GM18861 (cell line): ENCODE results near the gene LMOD3.

Experiments
- ATAC-seq: cut with Tn5 transposase; IDR thresholded peaks from one replicate; pipeline ENCODE4 v1.9.1; 2021; ENCODE audit not compliant: unreplicated experiment

The LMOD3 gene

DNA sequence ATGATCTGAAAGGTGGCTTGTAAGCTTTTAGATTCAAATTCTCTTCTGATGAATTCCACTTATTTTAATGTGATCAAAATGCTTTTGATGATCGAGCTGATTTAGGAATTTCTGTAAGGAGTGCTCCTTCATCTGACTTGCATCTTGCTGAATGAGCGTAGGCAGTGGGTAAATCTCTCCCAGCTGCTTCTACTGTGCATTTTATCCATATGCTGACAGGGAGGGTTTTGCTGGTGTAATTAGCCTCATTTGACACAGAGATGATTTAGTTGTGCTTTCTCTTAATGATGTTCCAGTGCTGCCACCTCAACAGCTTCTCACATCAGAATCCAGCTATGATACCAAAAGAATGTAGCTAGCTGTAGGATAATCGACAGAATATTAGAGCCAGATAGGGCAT lies 3.8 kb upstream of the LMOD3 start:
- ATAC-seq = no peak

DNA sequence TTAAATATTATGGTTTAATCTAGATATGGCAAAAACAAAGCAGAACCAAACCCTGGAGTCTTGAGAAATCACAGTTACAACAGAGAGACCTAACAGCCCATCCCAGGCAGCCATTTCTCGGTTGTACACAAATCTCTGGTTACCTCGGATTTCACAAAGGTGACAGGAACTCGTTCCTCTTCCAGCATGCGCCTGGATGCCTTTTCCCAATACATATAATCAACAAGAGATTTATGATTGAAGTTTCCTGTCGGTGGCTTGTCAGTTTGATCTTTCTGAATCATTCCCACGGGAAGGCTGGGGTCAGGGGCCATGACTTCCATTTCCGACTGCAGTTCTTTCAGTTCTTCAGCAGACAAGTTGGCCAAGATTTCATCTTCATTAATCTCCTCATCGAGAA lies 445 bp downstream of the LMOD3 start:
- ATAC-seq = no peak

DNA sequence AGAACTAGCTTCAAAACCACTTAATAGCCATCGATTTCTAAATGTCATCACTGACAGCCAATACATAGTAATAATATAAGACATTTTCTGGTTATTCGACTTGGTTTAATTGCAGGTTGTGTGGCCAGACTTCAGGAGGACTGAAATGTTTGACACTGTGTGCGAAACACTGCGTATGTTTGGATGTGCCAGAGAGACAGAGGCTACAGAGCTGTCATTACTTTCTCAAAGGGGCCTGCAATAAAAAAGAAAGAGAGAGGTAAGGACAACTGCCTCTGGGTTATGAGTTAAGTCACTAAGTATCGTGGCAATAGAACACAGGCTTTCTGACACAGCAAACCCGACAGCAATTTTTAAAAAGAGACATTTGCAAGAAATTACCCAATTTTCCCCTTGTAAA lies 882 bp downstream of the LMOD3 start:
- ATAC-seq = no peak

DNA sequence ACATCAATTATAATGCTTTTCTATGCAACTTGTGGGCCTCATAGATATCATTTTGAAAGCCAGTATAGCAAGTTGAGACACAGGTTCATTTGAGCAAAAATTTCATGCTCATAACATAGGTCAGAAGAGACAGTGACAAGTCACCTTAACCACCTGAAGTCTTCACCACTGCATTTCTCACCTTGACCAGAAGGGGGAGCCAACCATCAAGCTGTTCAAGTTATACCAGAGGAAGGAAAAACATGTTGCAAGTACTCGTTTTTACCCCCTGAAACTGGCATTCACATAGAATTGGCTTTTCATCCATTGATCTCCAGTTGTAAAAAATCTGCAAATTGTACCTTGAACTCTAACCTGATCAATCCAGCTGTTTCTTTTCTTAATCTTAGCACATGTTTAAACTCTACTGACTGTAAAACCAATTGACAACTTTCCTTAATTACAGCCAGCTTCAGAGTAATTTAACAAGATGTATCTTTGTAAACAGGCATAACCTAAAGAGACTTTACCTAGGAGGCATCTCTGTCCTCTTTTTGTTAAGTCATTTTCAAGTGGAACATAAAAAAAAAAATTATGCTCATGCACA lies 1.4 kb downstream of the LMOD3 start:
- peak; percentile 69 for ATAC-seq

DNA sequence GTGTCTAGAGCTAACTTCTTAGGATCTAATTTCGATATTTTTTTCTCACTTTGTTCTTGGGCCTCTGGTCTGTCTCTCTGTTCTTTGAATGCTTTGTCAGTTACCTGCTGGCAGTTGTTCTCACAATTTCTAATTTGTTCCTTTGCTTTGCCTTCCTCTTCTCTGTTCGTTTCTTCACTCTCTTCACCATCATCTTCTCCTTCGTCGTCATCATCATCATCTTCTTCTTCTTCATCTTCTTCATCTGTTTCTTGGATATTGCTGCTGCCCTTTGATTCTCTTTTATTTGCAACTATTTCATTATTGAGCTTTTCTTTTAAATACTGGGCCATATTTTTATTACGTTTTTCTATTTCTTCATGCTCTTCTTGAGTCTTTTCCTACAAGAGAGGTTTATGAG lies 2.7 kb downstream of the LMOD3 start:
- ATAC-seq = no peak

DNA sequence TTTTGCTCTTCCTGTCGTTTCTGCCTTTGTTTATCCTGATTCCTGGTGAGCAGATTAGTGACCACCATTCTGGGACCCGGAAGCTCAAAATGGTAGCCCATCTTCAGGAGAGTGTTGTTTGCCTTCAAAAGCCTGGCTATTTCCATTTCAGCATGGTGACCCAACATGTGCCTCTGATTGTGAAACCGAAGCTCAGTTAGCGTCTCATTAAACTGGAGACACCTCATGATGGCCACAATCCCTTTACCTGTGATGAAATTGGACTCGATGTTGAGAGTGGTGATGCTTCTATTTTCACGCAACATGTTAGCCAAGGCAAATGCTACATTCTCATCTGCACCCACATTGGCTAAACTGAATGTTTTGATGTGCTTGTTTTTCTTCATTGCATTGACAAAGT lies 3.3 kb downstream of the LMOD3 start:
- ATAC-seq = no peak

DNA sequence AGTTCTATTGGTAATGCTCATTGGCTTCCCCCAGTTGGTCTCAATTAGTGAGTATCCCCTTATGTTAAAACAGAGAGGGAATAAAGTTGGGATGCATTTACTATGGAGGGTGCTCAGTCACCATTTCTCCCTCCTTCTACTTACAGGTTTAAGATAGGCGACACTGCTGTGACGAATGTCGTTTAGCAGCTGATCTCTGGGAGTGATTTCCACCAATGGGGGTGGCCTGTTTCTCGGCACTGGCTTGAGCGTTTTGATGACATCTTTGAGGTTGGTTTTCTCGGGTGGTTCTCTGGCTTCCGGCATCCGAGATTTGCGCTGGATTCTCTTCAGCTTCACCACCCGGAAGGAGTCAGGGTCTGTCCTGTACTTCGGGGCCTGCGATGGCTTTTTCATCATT lies 3.8 kb downstream of the LMOD3 start:
- no peak for ATAC-seq

DNA sequence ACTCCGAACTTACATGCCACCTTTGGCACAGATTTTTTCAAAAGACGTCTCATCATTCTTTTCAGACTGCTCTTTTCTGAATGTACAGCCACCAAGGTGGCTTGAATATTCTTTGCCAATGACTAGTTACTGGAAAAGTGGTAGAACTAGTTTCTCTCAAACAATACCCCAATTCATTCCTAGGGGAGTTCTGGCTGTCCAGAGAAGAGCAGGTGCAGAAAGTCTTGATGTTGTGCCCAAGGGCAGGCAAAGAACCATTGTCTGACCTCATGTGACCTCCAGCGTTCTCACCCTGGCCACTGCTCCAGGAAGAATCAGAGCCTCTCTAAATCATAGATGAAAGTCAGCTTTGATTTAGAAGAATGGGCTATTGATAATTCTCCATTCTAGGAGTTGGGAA lies 5.5 kb downstream of the LMOD3 start:
- ATAC-seq = no peak

DNA sequence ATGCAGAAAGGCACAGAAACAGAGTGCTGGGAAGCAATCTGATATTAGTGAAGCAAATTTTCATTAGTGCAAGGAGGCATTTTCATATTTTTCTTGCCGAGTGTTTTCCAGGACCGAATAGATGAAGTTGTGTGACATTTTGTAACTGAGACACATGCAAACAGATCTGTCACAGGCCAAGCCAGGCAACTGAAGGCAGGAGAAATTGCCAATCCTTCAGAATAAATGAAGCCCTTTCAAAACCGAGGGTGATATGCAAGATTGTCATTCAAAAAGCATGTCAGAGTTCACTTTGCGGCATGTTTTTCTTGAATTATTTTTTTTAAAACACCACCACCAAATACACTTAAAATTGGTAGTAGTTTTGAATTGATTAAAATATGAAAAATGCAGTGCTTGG lies 6.2 kb downstream of the LMOD3 start:
- ATAC-seq = no peak

DNA sequence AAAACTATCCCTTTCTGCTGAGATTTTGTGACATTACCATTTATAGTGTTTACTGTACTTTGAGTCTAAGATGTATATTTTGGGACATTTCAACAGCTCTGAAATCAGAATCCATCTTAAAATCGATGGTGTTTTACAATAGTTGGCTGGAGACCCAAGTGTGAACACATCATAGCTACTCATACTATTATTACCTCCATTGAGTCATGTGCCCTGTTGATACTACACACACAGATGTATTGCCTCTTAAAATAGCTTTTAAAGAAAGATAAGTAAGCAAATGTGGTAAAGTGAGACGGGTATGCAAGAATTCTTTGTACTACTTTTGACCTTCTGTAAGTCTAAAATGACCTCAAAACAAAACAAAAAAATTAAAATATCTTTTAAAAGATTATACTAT lies 6.7 kb downstream of the LMOD3 start:
- ATAC-seq = no peak

DNA sequence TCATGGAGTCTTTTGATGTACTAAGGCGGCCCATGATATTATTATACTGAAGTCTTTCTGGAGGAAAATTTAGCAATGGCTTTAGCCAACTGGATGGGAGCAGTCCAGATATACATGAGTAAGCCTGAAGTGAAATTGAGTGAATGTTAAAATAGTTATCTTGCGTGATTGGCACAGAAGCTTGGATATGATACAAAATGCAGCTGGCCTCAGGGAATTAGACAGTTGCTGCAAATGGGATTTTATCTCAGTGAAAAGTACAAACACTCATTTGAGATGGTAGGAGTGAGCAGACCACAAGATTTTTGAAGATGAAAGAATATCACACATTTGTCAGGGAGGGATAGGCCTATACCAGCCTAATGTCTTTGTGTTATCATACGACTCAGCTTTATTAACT lies 8.9 kb downstream of the LMOD3 start:
- no peak for ATAC-seq

DNA sequence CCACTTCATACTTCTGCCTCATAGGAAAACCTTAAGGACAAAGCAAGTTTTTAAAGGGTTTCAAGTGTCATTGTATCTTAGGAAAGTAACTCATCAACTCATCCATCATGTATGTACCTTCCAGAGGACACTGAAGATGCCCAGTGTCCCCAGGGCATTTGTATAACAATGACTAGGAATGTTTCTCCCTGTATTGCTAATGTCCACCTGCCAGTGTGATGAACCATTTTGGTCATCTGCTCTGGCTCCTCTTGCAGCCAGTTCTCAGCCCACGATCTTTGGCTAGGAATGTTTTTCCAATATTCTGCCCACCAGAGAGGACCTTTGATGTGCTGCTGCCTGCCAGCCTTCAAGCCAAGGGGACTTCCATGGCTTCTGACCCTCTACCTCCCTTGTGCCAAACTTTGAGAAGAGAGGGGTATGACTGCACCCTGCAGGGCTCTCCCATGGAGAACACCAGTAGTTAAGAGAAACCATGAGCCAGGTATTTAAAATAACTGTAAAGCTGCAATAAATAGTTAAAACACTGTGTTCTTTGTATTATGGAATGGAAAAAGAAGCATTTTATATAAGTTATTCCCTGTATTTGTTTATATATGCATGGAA lies 11.4 kb downstream of the LMOD3 start:
- no peak for ATAC-seq

DNA sequence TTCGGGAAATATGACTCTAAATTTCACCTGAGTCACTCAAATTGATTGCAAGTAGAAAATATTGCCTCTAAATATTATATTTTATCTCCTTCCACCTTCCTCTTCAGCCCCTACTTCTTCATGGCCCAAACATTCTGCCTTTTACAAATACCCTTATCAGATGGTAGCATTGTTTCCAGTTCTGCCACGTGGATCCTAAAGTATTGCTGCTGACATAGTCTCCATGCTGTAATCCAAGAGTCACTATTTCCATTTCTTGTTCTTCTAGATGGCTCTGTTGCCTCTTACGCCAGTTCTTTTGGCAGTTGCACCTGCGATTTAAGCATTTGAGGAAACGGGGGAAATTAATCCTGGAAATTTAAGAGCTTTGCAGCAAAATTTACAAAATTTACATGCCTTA lies 13.6 kb downstream of the LMOD3 start:
- no peak for ATAC-seq

DNA sequence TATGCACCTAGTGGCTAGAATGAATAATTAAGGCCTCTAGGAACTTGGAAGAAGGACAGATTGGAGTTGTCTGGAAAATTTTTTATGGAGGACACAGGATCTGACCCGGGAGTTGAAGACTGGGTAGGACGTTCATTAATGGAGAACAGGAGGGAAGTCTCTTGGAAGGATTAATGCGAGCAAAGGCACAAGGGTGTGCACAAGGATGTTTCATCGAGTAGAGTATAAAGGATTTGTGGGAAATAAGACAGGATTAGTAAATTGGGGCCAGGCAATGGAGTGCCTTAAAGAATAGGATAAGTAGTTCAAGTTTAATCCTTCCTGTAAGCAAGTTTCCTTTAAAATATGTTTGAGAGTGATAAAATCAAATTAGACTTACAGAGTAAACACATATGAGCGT lies 14.6 kb downstream of the LMOD3 start:
- no peak for ATAC-seq

DNA sequence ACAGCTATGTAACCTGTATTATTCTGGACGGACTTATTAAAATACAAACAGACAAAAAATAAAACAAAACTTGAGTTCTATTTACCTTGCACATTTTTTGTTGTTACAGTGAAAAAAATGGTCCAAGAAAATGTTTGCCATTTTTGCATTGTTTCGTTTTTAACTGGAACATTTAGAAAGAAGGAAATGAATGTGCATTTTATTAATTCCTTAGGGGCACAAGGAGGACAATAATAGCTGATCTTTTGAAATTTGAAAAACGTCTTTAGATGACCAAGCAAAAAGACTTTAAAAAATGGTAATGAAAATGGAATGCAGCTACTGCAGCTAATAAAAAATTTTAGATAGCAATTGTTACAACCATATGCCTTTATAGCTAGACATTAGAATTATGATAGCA lies 17.1 kb downstream of the LMOD3 start:
- ATAC-seq = no peak

DNA sequence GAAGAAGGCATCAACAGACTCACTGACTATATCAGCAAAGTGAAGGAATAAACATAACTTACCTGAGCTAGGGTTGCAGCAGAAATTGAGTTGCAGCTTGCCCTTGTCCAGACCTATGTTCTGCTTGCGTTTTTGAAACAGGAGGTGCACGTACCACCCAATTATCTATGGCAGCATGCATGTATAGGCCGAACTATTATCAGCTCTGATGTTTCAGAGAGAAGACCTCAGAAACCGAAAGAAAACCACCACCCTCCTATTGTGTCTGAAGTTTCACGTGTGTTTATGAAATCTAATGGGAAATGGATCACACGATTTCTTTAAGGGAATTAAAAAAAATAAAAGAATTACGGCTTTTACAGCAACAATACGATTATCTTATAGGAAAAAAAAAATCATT lies 17.8 kb downstream of the LMOD3 start:
- no peak for ATAC-seq

DNA sequence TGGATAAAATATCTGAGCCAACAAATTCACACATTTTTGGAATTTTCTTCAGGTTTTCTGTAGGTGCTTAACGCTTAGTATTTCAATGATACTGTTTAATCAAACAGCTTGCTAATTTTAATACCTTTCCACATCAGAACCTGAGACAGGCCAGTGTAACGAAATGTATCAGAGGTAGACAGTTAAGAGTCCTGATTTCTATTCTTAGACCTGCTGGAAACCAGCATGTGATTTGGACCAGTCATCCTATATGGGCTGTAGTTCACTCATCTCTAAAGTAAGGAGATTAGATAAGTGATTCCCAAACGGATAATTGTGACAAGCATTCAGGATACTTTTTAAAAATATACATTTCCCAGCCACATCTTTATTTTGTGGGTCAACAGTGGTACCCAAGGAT lies 19.3 kb downstream of the LMOD3 start:
- no peak for ATAC-seq

DNA sequence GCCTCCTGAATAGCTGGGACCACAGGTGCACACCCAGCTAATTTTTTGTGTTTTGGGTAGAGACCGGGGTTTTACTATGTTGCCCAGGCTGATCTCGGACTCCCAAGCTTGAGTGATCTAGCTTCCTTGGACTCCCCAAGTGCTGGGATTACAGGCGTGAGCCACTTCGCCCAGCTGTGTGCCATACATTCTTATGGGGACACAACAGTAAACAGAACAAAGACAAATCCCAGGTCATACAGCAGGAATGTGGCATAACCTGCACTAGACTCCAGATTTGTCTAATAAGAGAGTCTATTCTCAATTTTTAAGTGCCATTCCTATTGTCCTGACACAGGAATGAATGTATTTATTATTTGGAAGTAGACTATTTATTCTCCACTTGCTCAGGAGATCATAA lies 20.0 kb downstream of the LMOD3 start:
- no peak for ATAC-seq

DNA sequence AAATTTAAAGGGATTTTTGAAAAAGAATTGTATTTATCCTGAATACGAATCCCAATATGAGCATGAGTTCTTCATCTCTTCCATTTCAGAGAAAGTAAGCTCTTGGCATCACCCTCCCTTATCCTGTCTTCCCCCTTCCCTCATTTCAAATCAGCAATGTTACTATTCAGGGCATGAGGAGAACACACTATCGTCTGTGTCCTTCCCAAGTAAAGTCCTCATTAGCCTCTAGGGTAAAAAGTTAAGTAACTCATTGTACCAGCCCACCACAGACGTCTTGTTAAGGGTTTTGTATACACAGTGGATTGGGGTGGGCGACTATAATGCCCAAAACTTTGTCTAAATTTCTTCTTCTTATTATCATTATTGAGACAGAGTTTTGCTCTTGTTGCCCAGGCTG lies 22.8 kb downstream of the LMOD3 start:
- no peak for ATAC-seq

DNA sequence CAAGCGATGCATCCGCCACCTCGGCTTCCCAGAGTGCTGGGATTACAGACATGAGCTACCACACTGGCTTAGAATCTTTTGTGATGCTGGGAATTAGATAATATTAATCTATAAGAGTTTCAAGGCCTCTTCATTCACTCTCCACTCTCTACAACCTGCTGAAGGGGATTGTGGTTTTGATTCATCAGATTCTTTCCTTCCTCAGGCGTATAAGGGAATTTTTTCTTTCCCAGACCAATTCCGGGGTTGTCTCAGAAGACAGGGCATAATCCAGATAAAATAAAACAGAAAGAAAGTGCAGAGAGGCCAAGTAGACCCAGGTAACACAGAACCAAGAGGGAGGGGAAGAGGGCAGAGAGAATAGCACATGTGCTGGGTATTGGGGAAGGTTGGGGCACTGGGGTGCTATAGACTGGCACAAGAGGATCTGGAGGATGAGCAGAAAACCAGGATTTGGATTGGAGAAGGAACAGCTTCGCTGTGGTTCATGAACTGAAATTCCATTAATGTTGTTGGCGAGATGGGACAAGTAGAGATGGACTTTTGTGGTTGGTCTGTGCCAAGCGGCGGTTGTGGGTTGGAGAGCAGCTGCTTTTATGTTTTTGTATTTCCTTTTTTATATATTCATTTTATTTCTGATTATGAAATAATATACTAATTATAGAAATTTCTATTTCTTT lies 24.8 kb downstream of the LMOD3 start:
- no peak for ATAC-seq

DNA sequence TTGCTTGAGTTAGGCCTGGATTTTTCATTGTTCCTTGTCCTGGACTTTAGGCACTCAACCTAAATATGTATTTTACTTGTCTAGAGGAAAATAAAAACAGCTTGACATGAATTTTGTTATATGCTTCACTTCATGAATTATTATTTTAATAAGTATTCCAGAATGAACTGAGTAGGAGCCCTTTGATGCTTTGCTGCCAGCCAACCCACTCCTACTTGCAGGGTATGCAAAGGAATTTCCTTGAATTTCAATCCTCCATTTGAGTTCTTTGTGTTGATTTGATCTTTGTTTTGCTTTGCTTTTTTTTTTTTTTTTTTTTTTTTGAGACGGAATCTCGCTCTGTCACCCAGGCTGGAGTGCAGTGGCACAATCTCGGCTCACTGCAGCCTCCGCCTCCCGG lies 26.1 kb downstream of the LMOD3 start:
- no peak for ATAC-seq

DNA sequence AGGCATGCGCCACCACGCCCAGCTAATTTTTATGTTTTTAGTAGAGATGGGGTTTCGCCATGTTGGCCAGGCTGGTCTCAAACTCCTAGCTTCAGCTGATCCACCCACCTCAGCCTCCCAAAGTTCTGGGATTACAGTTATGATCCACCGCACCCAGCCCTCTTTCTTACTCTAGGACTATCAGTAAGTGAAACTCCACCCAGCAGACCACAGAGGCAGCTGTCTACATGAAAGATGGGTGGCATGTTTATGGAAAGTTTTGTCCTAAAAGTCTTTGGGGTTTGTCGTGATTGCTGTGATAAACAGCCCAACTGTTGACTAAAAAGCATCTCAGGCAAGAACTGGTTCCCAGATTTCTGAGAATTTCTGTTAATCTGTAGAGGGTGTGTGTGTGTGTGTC lies 26.8 kb downstream of the LMOD3 start:
- ATAC-seq = no peak
